H9 (cell line): ENCODE results near the gene POFUT2. TPM values are rescaled to one million over a fixed set of nuclear protein-coding genes. Genes with fewer than 3 reads are reported as not detected.

Experiments
- DNase-seq: peaks from one replicate; pipeline ENCODE4 v3.0.0-alpha.2; 2017
- H2AFZ ChIP-seq: one replicate; pipeline ENCODE4 v1.6.1; 2013; ENCODE audit warnings: mild to moderate bottlenecking, low read length, control low read depth, moderate library complexity
- H2AK5ac ChIP-seq: 2 replicates; pipeline ENCODE4 v1.6.1; 2013; ENCODE audit warnings: low read length, control low read depth, mixed read lengths; ENCODE audit not compliant: insufficient read length
- H2BK120ac ChIP-seq: one replicate; pipeline ENCODE4 v1.6.1; 2013; ENCODE audit warnings: low read depth, mild to moderate bottlenecking, low read length, control low read depth, inconsistent platforms; ENCODE audit not compliant: poor library complexity, severe bottlenecking
- H2BK12ac ChIP-seq: 2 replicates; pipeline ENCODE4 v1.6.1; 2013; ENCODE audit warnings: low read length, control low read depth, mixed read lengths, low read depth; ENCODE audit not compliant: insufficient read length
- H2BK15ac ChIP-seq: 2 replicates; pipeline ENCODE4 v1.6.1; 2013; ENCODE audit warnings: low read depth, low read length, control low read depth
- H2BK20ac ChIP-seq: one replicate; pipeline ENCODE4 v1.6.1; 2013; ENCODE audit warnings: low read depth, mild to moderate bottlenecking, low read length, control low read depth, inconsistent platforms; ENCODE audit not compliant: poor library complexity, severe bottlenecking
- H2BK5ac ChIP-seq: 2 replicates; pipeline ENCODE4 v1.6.1; 2013; ENCODE audit warnings: low read length, control low read depth, mixed read lengths; ENCODE audit not compliant: insufficient read length
- H3K14ac ChIP-seq: 2 replicates; pipeline ENCODE4 v1.6.1; 2013; ENCODE audit warnings: low read length, control low read depth; ENCODE audit not compliant: insufficient read depth
- H3K18ac ChIP-seq: 2 replicates; pipeline ENCODE4 v1.6.1; 2013; ENCODE audit warnings: low read depth, mild to moderate bottlenecking, mixed read lengths, low read length, control low read depth; ENCODE audit not compliant: insufficient read length
- H3K23ac ChIP-seq: 2 replicates; pipeline ENCODE4 v1.6.1; 2013; ENCODE audit warnings: low read length, control low read depth, mixed read lengths, low read depth; ENCODE audit not compliant: insufficient read length
- H3K23me2 ChIP-seq: 2 replicates; pipeline ENCODE4 v1.6.1; 2013; ENCODE audit warnings: low read depth, mild to moderate bottlenecking, mixed read lengths, low read length, control low read depth; ENCODE audit not compliant: insufficient read length, poor library complexity, severe bottlenecking
- H3K27ac ChIP-seq: 2 replicates; pipeline ENCODE4 v1.5.1; 2013; ENCODE audit warnings: low read length, control low read depth, mixed read lengths, low read depth; ENCODE audit not compliant: insufficient read length
- H3K27me3 ChIP-seq: 2 replicates; pipeline ENCODE4 v1.6.1; 2013; ENCODE audit warnings: low read length, control low read depth, inconsistent platforms; ENCODE audit not compliant: insufficient read depth
- H3K4ac ChIP-seq: 2 replicates; pipeline ENCODE4 v1.6.1; 2013; ENCODE audit warnings: low read depth, mild to moderate bottlenecking, control low read depth, inconsistent platforms, low read length, moderate library complexity
- H3K4me1 ChIP-seq: 2 replicates; pipeline ENCODE4 v1.6.1; 2013; ENCODE audit warnings: low read length, control low read depth, inconsistent platforms; ENCODE audit not compliant: insufficient read depth
- H3K4me2 ChIP-seq: 2 replicates; pipeline ENCODE4 v1.6.1; 2013; ENCODE audit warnings: low read length, control low read depth, mixed read lengths; ENCODE audit not compliant: insufficient read length, insufficient read depth
- H3K56ac ChIP-seq: 2 replicates; pipeline ENCODE4 v1.6.1; 2013; ENCODE audit warnings: low read depth, mild to moderate bottlenecking, mixed read lengths, low read length, control low read depth; ENCODE audit not compliant: insufficient read length
- H3K79me1 ChIP-seq: 2 replicates; pipeline ENCODE4 v1.6.1; 2013; ENCODE audit warnings: low read depth, mild to moderate bottlenecking, moderate library complexity, low read length, control low read depth, inconsistent platforms; ENCODE audit not compliant: insufficient read depth, poor library complexity, severe bottlenecking
- H3K79me2 ChIP-seq: 2 replicates; pipeline ENCODE4 v1.6.1; 2013; ENCODE audit warnings: low read length, control low read depth, inconsistent platforms; ENCODE audit not compliant: insufficient read depth
- H3K9ac ChIP-seq: 2 replicates; pipeline ENCODE4 v1.6.1; 2013; ENCODE audit warnings: low read length, control low read depth, mixed read lengths; ENCODE audit not compliant: insufficient read length; ENCODE audit errors: extremely low read depth
- H3K9me3 ChIP-seq: one replicate; pipeline ENCODE4 v1.6.1; 2013; ENCODE audit warnings: low read depth, low read length, inconsistent platforms; ENCODE audit not compliant: control insufficient read depth
- H3T11ph ChIP-seq: one replicate; pipeline ENCODE4 v1.6.1; 2013; ENCODE audit warnings: mild to moderate bottlenecking, low read length, control low read depth, inconsistent platforms
- H4K20me1 ChIP-seq: one replicate; pipeline ENCODE4 v1.6.1; 2013; ENCODE audit not compliant: control insufficient read depth, insufficient read length, insufficient read depth
- H4K5ac ChIP-seq: 2 replicates; pipeline ENCODE4 v1.6.1; 2013; ENCODE audit warnings: low read depth, mild to moderate bottlenecking, mixed read lengths, low read length, control low read depth; ENCODE audit not compliant: insufficient read length
- H4K8ac ChIP-seq: replicated peaks from 2 replicates; pipeline ENCODE4 v1.6.1; 2013; ENCODE audit warnings: low read length, control low read depth, mixed read lengths, low read depth; ENCODE audit not compliant: insufficient read length
- H4K91ac ChIP-seq: 2 replicates; pipeline ENCODE4 v1.6.1; 2013; ENCODE audit warnings: low read depth, mild to moderate bottlenecking, moderate library complexity, mixed read lengths, low read length, control low read depth; ENCODE audit not compliant: insufficient read length
- H3K27ac Mint-ChIP-seq, 3 experiments: 2 replicates in 2 of 3; 3 replicates in 1 of 3; pipeline ENCODE4 v1.8.0; 2020 to 2021; ENCODE audit warnings: mixed read lengths in 3 of 3, mild to moderate bottlenecking in 1 of 3, moderate library complexity in 1 of 3
- H3K27me3 Mint-ChIP-seq: 2 replicates; pipeline ENCODE4 v1.8.0; 2021; ENCODE audit warnings: low read depth, mild to moderate bottlenecking, moderate library complexity, mixed read lengths
- H3K36me3 Mint-ChIP-seq, 3 experiments: 2 replicates in 2 of 3; 3 replicates in 1 of 3; pipeline ENCODE4 v1.8.0; 2020 to 2021; ENCODE audit warnings: low read depth in 3 of 3, mixed read lengths in 3 of 3; ENCODE audit not compliant: insufficient read depth in 1 of 3
- H3K4me1 Mint-ChIP-seq, 2 experiments: 2 replicates each; pipeline ENCODE4 v1.8.0; 2020; ENCODE audit warnings: mixed read lengths in 2 of 2
- H3K4me3 Mint-ChIP-seq, 2 experiments: 2 replicates in 1 of 2; 3 replicates in 1 of 2; pipeline ENCODE4 v1.8.0; 2020 to 2021; ENCODE audit warnings: mild to moderate bottlenecking in 2 of 2, mixed read lengths in 2 of 2, moderate library complexity in 1 of 2
- H3K9me3 Mint-ChIP-seq, 2 experiments: 2 replicates in 1 of 2; 3 replicates in 1 of 2; pipeline ENCODE4 v1.8.0; 2020; ENCODE audit warnings: mild to moderate bottlenecking in 2 of 2, mixed read lengths in 2 of 2, moderate library complexity in 1 of 2
- WGBS: extraction: QIAGEN DNeasy Blood & Tissue Kit; methylation state at CpG from one replicate; pipeline ENCODE4 v1.1.7; 2013; ENCODE audit warnings: missing lambda C conversion rate, low lambda C conversion rate, mixed read lengths; ENCODE audit not compliant: insufficient read length; ENCODE audit errors: extremely low coverage; 5-methylcytosine and 5-hydroxymethylcytosine counted together
- total RNA-seq: library from RNA; stranded (reverse); gene quantifications from 2 replicates; pipeline ENCODE4 v1.2.1, GENCODE V29; 2021
- TF ChIP-seq, protein P1 (sequence below): fragments of 200-600 bp; sonication (generic); conservative IDR thresholded peaks from 3 replicates; pipeline ENCODE4 v1.8.0; 2021; ENCODE audit warnings: antibody characterized with exemption, mild to moderate bottlenecking

The POFUT2 gene
- total RNA-seq, 1 experiment from 2014 or later = 34.8 TPM

DNA sequence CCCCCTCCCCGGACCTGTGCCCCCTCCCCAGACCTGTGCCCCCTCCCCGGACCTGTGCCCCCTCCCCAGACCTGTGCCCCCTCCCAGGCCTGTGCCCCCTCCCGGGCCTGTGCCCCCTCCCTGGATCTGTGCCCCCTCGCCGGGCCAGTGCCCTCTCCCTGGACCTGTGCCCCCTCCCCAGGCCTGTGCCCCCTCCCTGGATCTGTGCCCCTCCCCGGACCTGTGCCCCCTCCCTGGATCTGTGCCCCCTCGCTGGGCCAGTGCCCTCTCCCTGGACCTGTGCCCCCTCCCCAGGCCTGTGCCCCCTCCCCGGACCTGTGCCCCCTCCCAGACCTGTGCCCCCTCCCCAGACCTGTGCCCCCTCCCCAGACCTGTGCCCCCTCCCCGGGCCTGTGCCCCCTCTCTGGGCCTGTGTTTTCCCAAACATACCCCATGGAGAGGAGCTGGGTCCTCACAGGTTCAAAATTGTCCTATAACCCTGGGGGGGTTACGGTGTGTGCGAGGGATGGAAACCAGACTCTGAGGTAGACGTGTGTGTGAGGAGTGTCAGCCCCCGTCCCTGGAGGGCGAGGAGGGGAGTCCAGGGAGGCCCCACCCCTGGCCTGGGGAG lies 47.6 kb upstream of the POFUT2 start:
- Histone ChIP-seq H2BK12ac (no peak overlapping the region), H3K9ac (no peak overlapping the region), H3K18ac (no peak overlapping the region), H4K20me1 (no peaks in the 10 kb centered on the region), H3K23ac (no peak overlapping the region), H4K91ac (no peak overlapping the region), H3K79me2 (no peaks in the 10 kb centered on the region), H2AFZ (no peak overlapping the region), H3K27me3 (no peaks in the 10 kb centered on the region), H3K23me2 (no peaks in the 10 kb centered on the region), H2BK120ac (no peak overlapping the region), H3K4ac (no peak overlapping the region), H3K4me1 (peaks cover 2% of the 10 kb centered on the region; the same call in 1 of the 2 replicates), H3K27ac (no peak overlapping the region), H3K56ac (no peak overlapping the region), H3K4me2 (no peak overlapping the region), H2BK20ac (no peak overlapping the region), H2BK5ac (no peak overlapping the region), H4K5ac (no peak overlapping the region), H3T11ph (no peak overlapping the region), H3K79me1 (no peaks in the 10 kb centered on the region), H3K14ac (no peak overlapping the region), H2BK15ac (no peak overlapping the region), H2AK5ac (no peak overlapping the region), H4K8ac (no peak overlapping the region), H3K9me3 (no peaks in the 10 kb centered on the region)
- TF ChIP-seq, protein P1, sequence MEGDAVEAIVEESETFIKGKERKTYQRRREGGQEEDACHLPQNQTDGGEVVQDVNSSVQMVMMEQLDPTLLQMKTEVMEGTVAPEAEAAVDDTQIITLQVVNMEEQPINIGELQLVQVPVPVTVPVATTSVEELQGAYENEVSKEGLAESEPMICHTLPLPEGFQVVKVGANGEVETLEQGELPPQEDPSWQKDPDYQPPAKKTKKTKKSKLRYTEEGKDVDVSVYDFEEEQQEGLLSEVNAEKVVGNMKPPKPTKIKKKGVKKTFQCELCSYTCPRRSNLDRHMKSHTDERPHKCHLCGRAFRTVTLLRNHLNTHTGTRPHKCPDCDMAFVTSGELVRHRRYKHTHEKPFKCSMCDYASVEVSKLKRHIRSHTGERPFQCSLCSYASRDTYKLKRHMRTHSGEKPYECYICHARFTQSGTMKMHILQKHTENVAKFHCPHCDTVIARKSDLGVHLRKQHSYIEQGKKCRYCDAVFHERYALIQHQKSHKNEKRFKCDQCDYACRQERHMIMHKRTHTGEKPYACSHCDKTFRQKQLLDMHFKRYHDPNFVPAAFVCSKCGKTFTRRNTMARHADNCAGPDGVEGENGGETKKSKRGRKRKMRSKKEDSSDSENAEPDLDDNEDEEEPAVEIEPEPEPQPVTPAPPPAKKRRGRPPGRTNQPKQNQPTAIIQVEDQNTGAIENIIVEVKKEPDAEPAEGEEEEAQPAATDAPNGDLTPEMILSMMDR = no peak
- H3K27me3 Mint-ChIP-seq = peaks cover 19% of the 10 kb centered on the region
- H3K4me3 Mint-ChIP-seq = no peak overlapping the region
- H3K27ac Mint-ChIP-seq = no peak overlapping the region; a peak in 1 of 7 replicates
- H3K9me3 Mint-ChIP-seq = peaks cover 0 to 4% of the 10 kb centered on the region in 2 experiments; a peak in 3 of 5 replicates
- H3K4me1 Mint-ChIP-seq = peaks cover 38 to 46% of the 10 kb centered on the region in 2 experiments
- WGBS = no CpG with 5 or more reads among the region's 14 CpGs
- no peak for DNase-seq
- no peaks in the 10 kb centered on the region for H3K36me3 Mint-ChIP-seq
